GM12878 (cell line): ENCODE data around the gene TMEM272. TPM values are rescaled to one million over a fixed set of nuclear protein-coding genes. Genes with fewer than 3 reads are reported as not detected.

Experiments used
- ATAC-seq: fragments of 200-7000 bp; cut with Tn5 transposase; 3 replicates; pipeline ENCODE4 v1.9.1; 2020; ENCODE audit warnings: mild to moderate bottlenecking, moderate library complexity
- BruUV-seq: library from RNA; stranded (reverse); fragments of 400-500 nt; replicated peaks from 2 replicates; lab custom pipeline; 2021; lab: Mats Ljungman, UMichigan
- CTCF ChIA-PET: fragments of 300-600 bp; sonication (Branson Sonifier 250); formaldehyde crosslinking; extraction: SDS; loops from one replicate; lab custom pipeline; 2021; ENCODE audit warnings: inconsistent platforms; lab: Yijun Ruan, JAX
- POLR2A ChIA-PET: fragments of 350-600 bp; formaldehyde crosslinking; extraction: SDS; loops from one replicate; lab custom pipeline; 2021; ENCODE audit warnings: inconsistent platforms; lab: Charles Lee
- RAD21 ChIA-PET: fragments of 300-600 bp; sonication (Branson Sonifier 250); formaldehyde crosslinking; loops from one replicate; lab custom pipeline; 2023; ENCODE audit warnings: antibody characterized with exemption; ENCODE audit not compliant: unreplicated experiment; lab: Charles Lee
- SMC1A ChIA-PET: fragments of 300-600 bp; sonication (Branson Sonifier 250); formaldehyde crosslinking; loops from one replicate; lab custom pipeline; 2023; ENCODE audit not compliant: unreplicated experiment, uncharacterized antibody; lab: Charles Lee
- DNase-seq: peaks from one replicate; pipeline ENCODE4 v3.0.0-alpha.2; 2011; ENCODE audit warnings: low read depth, low spot score
- FAIRE-seq: peaks from 3 replicates; lab custom pipeline; 2011; peaks lifted over from hg19 to GRCh38; lab: Jason Lieb, UNC
- H2AFZ ChIP-seq: 2 replicates; pipeline ENCODE4 v1.6.0; 2011; ENCODE audit warnings: low read depth, low read length, control low read depth; ENCODE audit not compliant: control insufficient read depth
- H3K27ac ChIP-seq: 2 replicates; pipeline ENCODE4 v1.5.1; 2011; ENCODE audit warnings: control low read depth; ENCODE audit not compliant: control insufficient read depth, insufficient read depth
- H3K27me3 ChIP-seq, 2 experiments: replicated peaks in 1 of 2; 2 replicates each; pipeline versions ENCODE4 v1.6.0 to v1.6.1; 2011; ENCODE audit warnings: low read length in 1 of 2; ENCODE audit not compliant: control insufficient read depth in 2 of 2, insufficient read depth in 2 of 2
- H3K36me3 ChIP-seq, 2 experiments: 2 replicates each; pipeline ENCODE4 v1.5.1; 2011; ENCODE audit warnings: low read length in 1 of 2; ENCODE audit not compliant: control insufficient read depth in 2 of 2, insufficient read depth in 2 of 2
- H3K4me1 ChIP-seq: 2 replicates; pipeline ENCODE4 v1.6.1; 2011; ENCODE audit warnings: mild to moderate bottlenecking, low read length, moderate library complexity, mixed read lengths; ENCODE audit not compliant: control insufficient read depth, insufficient read depth
- H3K4me2 ChIP-seq: 2 replicates; pipeline ENCODE4 v1.6.0; 2011; ENCODE audit warnings: control low read depth; ENCODE audit not compliant: control insufficient read depth, insufficient read depth
- H3K4me3 ChIP-seq: fragments of 200-600 bp; sonication (generic); 2 replicates; pipeline ENCODE4 v1.5.1; 2016
- H3K79me2 ChIP-seq: 2 replicates; pipeline ENCODE4 v1.6.0; 2011; ENCODE audit warnings: low read length; ENCODE audit not compliant: control insufficient read depth, insufficient read depth
- H3K9ac ChIP-seq: 2 replicates; pipeline ENCODE4 v1.8.0; 2011; ENCODE audit warnings: low read length, control low read depth, mixed read lengths; ENCODE audit not compliant: control insufficient read depth, insufficient read depth
- H3K9me3 ChIP-seq: replicated peaks from 3 replicates; pipeline ENCODE4 v1.5.1; 2011; ENCODE audit warnings: mild to moderate bottlenecking, low read length; ENCODE audit not compliant: control insufficient read depth, insufficient read depth
- H4K20me1 ChIP-seq: 2 replicates; pipeline ENCODE4 v1.6.0; 2011; ENCODE audit not compliant: control insufficient read depth, insufficient read depth
- ATF3 ChIP-seq: IDR thresholded peaks from 2 replicates; pipeline ENCODE4 v1.6.1; 2011; ENCODE audit warnings: low read depth, mild to moderate bottlenecking, low read length, moderate library complexity, borderline replicate concordance; ENCODE audit errors: extremely low read depth
- BACH1 ChIP-seq: fragments of 450-650 bp; IDR thresholded peaks from 2 replicates; pipeline ENCODE4 v1.6.1; 2017; ENCODE audit warnings: mild to moderate bottlenecking, borderline replicate concordance
- CHD1 ChIP-seq: IDR thresholded peaks from 2 replicates; pipeline ENCODE4 v1.6.1; 2012; ENCODE audit warnings: low read depth, low read length, improper control_type of control experiment
- CTCF ChIP-seq, 3 experiments: IDR thresholded peaks in 2 of 3; conservative IDR thresholded peaks in 1 of 3; 2 replicates each; pipeline ENCODE4 v1.5.1; 2011; ENCODE audit warnings: low read depth in 3 of 3, low read length in 3 of 3, mild to moderate bottlenecking in 3 of 3, control low read depth in 2 of 3, moderate library complexity in 2 of 3, inconsistent platforms in 1 of 3, mixed read lengths in 1 of 3; ENCODE audit not compliant: control insufficient read depth in 2 of 3, insufficient read depth in 1 of 3; ENCODE audit errors: extremely low read depth in 1 of 3
- DPF2 ChIP-seq: fragments of 450-650 bp; IDR thresholded peaks from 2 replicates; pipeline ENCODE4 v1.6.1; 2017; ENCODE audit warnings: mild to moderate bottlenecking
- HCFC1 ChIP-seq: fragments of 150-350 bp; IDR thresholded peaks from 2 replicates; pipeline ENCODE4 v1.6.1; 2014; ENCODE audit warnings: low read length
- HDGF ChIP-seq: fragments of 450-650 bp; IDR thresholded peaks from 2 replicates; pipeline ENCODE4 v1.6.1; 2016; ENCODE audit warnings: antibody characterized with exemption
- IKZF2 ChIP-seq, 2 experiments: fragments of 450-650 bp; IDR thresholded peaks; 2 replicates each; pipeline ENCODE4 v1.6.1; 2017; ENCODE audit warnings: mild to moderate bottlenecking in 2 of 2, moderate library complexity in 2 of 2
- LARP7 ChIP-seq: fragments of 450-650 bp; IDR thresholded peaks from 2 replicates; pipeline ENCODE4 v1.6.1; 2017; ENCODE audit warnings: mild to moderate bottlenecking
- MYB ChIP-seq: fragments of 150-350 bp; IDR thresholded peaks from 2 replicates; pipeline ENCODE4 v1.6.1; 2014; ENCODE audit warnings: mild to moderate bottlenecking, low read depth, low read length, borderline replicate concordance
- NFYA ChIP-seq: IDR thresholded peaks from 2 replicates; pipeline ENCODE4 v1.6.1; 2011; ENCODE audit warnings: low read depth, mild to moderate bottlenecking, low read length, improper control_type of control experiment, borderline replicate concordance
- NFYB ChIP-seq: IDR thresholded peaks from 2 replicates; pipeline ENCODE4 v1.6.1; 2011; ENCODE audit warnings: low read depth, mild to moderate bottlenecking, low read length, improper control_type of control experiment, moderate library complexity; ENCODE audit not compliant: insufficient read depth
- NR2F1 ChIP-seq: fragments of 450-650 bp; conservative IDR thresholded peaks from 2 replicates; pipeline ENCODE4 v1.6.1; 2017; ENCODE audit warnings: mild to moderate bottlenecking
- POLR2A ChIP-seq: IDR thresholded peaks from 2 replicates; pipeline ENCODE4 v1.6.1; 2011; ENCODE audit warnings: low read depth, mild to moderate bottlenecking, low read length
- RAD21 ChIP-seq: IDR thresholded peaks from 2 replicates; pipeline ENCODE4 v1.6.1; 2011; ENCODE audit warnings: mild to moderate bottlenecking, low read depth, low read length, moderate library complexity; ENCODE audit not compliant: insufficient read depth
- RUNX3 ChIP-seq: IDR thresholded peaks from 2 replicates; pipeline ENCODE4 v1.6.1; 2012; ENCODE audit warnings: low read length, inconsistent platforms
- SIN3A ChIP-seq: IDR thresholded peaks from 2 replicates; pipeline ENCODE4 v1.6.1; 2012; ENCODE audit warnings: low read depth, low read length, improper control_type of control experiment
- SP1 ChIP-seq: IDR thresholded peaks from one replicate; pipeline ENCODE4 v1.6.1; 2011; ENCODE audit warnings: low read depth, low read length
- STAT3 ChIP-seq: IDR thresholded peaks from 2 replicates; pipeline ENCODE4 v1.6.1; 2011; ENCODE audit warnings: low read depth, low read length, improper control_type of control experiment
- TCF12 ChIP-seq: IDR thresholded peaks from 2 replicates; pipeline ENCODE4 v1.6.1; 2011; ENCODE audit warnings: low read depth, mild to moderate bottlenecking, low read length
- USF2 ChIP-seq: IDR thresholded peaks from 2 replicates; pipeline ENCODE4 v1.6.1; 2011; ENCODE audit warnings: low read depth, low read length, improper control_type of control experiment, borderline replicate concordance
- WRNIP1 ChIP-seq: IDR thresholded peaks from 2 replicates; pipeline ENCODE4 v1.6.1; 2011; ENCODE audit warnings: low read depth, low read length, improper control_type of control experiment, borderline replicate concordance
- ZNF217 ChIP-seq: fragments of 450-650 bp; IDR thresholded peaks from 2 replicates; pipeline ENCODE4 v1.6.1; 2017; ENCODE audit warnings: antibody characterized with exemption, mild to moderate bottlenecking
- ZNF384 ChIP-seq: IDR thresholded peaks from 2 replicates; pipeline ENCODE4 v1.6.1; 2012; ENCODE audit warnings: low read depth, mild to moderate bottlenecking, low read length, improper control_type of control experiment, borderline replicate concordance
- ZZZ3 ChIP-seq: IDR thresholded peaks from 2 replicates; pipeline ENCODE4 v1.6.1; 2011; ENCODE audit warnings: low read depth; ENCODE audit not compliant: control insufficient read depth, insufficient read length
- WGBS: methylation state at CpG from one replicate; pipeline ENCODE4 v1.1.6; 2016; ENCODE audit warnings: low lambda C conversion rate; ENCODE audit not compliant: insufficient replicate concordance, insufficient coverage; ENCODE audit errors: missing lambda C conversion rate; 5-methylcytosine and 5-hydroxymethylcytosine counted together
- in situ Hi-C: fragments of 300-500 bp; cut with MboI; formaldehyde crosslinking; loops from 9 replicates; pipeline ENCODE4 v1.14.3; 2018; ENCODE audit warnings: mixed read lengths
- intact Hi-C: fragments of 100-400 bp; cut with micrococcal nuclease; formaldehyde crosslinking; loops from one replicate; pipeline ENCODE4 v1.14.2; 2022; ENCODE audit not compliant: unreplicated experiment
- polyA plus RNA-seq, 11 experiments: library from polyadenylated mRNA; depleted of rRNA in 4 of 11; unstranded in 6 of 11; stranded (reverse) in 5 of 11; fragments of >200 nt; fragmentation: Nextera tagmentation in 4 of 11; fragmentation: Illumina TruSeq in 1 of 11; extraction: Ambion mirVana in 4 of 11; extraction: Trizol in 1 of 11; gene quantifications; 1 replicate in 1 of 11; 2 replicates in 10 of 11; pipeline versions ENCODE4 v1.2.1 to v1.2.3, GENCODE V29; 2011 to 2016; ENCODE audit warnings: inconsistent platforms in 2 of 11, missing spikeins in 2 of 11, low read depth in 1 of 11
- total RNA-seq, 4 experiments: library from RNA; depleted of rRNA in 3 of 4; stranded (reverse); fragments of >200 nt in 3 of 4; fragmentation: Illumina TruSeq in 1 of 4; extraction: Trizol in 1 of 4; gene quantifications; 2 replicates each; pipeline versions ENCODE4 v1.2.1 to v1.2.3, GENCODE V29; 2013 to 2021

Gene TMEM272
- total and polyA plus RNA-seq, 10 of the 15 experiments (the other 5 are each of a cell fraction or from before 2014, with no cell fraction given): 0.01 to 0.04 TPM; not detected in 8

GRCh38 chr13:51882570-51883225 lies 37.7 kb upstream of the TMEM272 start (continued):
- TF ChIP-seq NFYA (no peak), HCFC1 (no peak), RUNX3 (no peak), HDGF (no peak), ZNF217 (no peak), MYB (no peak), CTCF (IDR thresholded peaks at IDR 0.05 in 2 of 3, conservative IDR thresholded peaks at IDR 0.05 in 1 of 3; ENCODE audit: control insufficient read depth in 2 of 3, extremely low read depth in 1 of 3, insufficient read depth in 1 of 3, low read depth in 3 of 3, low read length in 3 of 3) (no peak), NR2F1 (no peak), LARP7 (no peak), IKZF2 (IDR thresholded peaks at IDR 0.05) (no peak), ZNF384 (no peak)

GRCh38 chr13:51881296-51881695 lies 36.3 kb upstream of the TMEM272 start:
- H2AFZ ChIP-seq: no peak overlapping the region
- intact Hi-C loops: no loop called here
- no peaks in the 10 kb centered on the region for H3K36me3 ChIP-seq
- in situ Hi-C loops: no loop called here
- H3K4me1 ChIP-seq: no peaks in the 10 kb centered on the region
- WGBS: 0% methylated on average over 1 of the region's 1 CpG
- no peak overlapping the region for H3K4me2 ChIP-seq
- ChIA-PET CTCF (interaction anchor here (0.7 to 3.3 kb wide), 2 partner anchors 36 to 246 kb away, joined by 3 to 10 read pairs; no protein-coding TSS in a partner anchor), RAD21 (no interaction called here), SMC1A (interaction anchor here (1.2 kb wide), 1 partner anchor 275 kb away, joined by 3 read pairs; no protein-coding TSS in a partner anchor), POLR2A (no interaction called here)
- no peaks in the 10 kb centered on the region for H3K79me2 ChIP-seq
- peaks cover 2% of the 10 kb centered on the region; the same call in 1 of the 3 replicates for H3K9me3 ChIP-seq
- DNase-seq: no peak
- ATAC-seq: no peak
- no TSS peak for BruUV-seq
- no peak overlapping the region for H3K4me3 ChIP-seq
- no peaks in the 10 kb centered on the region for H4K20me1 ChIP-seq
- 0 out of 4 replicates have a peak, but pooled peaks cover 0 to 3% of the 10 kb centered on the region in 2 experiments for H3K27me3 ChIP-seq
- no peak overlapping the region for H3K27ac ChIP-seq
- H3K9ac ChIP-seq: no peak overlapping the region
- no peak for FAIRE-seq
- no peak for TF ChIP-seq SIN3A
- TF ChIP-seq WRNIP1: no peak
- no peak for TF ChIP-seq NFYB
- no peak for TF ChIP-seq ATF3
- TF ChIP-seq RAD21: no peak
- no peak for TF ChIP-seq SP1
- TF ChIP-seq CHD1: no peak
- TF ChIP-seq BACH1: no peak
- TF ChIP-seq ZZZ3: no peak
- no peak for TF ChIP-seq DPF2
- no peak for TF ChIP-seq STAT3
- TF ChIP-seq TCF12: no peak
- TF ChIP-seq POLR2A: no peak
- TF ChIP-seq USF2: no peak
